HG03342 (cell line): ENCODE results near the gene PIEZO1.

ENCODE experiments used
- ATAC-seq: cut with Tn5 transposase; IDR thresholded peaks from one replicate; pipeline ENCODE4 v1.9.1; 2021; ENCODE audit warnings: mild to moderate bottlenecking, moderate library complexity; ENCODE audit not compliant: unreplicated experiment

The PIEZO1 gene

DNA sequence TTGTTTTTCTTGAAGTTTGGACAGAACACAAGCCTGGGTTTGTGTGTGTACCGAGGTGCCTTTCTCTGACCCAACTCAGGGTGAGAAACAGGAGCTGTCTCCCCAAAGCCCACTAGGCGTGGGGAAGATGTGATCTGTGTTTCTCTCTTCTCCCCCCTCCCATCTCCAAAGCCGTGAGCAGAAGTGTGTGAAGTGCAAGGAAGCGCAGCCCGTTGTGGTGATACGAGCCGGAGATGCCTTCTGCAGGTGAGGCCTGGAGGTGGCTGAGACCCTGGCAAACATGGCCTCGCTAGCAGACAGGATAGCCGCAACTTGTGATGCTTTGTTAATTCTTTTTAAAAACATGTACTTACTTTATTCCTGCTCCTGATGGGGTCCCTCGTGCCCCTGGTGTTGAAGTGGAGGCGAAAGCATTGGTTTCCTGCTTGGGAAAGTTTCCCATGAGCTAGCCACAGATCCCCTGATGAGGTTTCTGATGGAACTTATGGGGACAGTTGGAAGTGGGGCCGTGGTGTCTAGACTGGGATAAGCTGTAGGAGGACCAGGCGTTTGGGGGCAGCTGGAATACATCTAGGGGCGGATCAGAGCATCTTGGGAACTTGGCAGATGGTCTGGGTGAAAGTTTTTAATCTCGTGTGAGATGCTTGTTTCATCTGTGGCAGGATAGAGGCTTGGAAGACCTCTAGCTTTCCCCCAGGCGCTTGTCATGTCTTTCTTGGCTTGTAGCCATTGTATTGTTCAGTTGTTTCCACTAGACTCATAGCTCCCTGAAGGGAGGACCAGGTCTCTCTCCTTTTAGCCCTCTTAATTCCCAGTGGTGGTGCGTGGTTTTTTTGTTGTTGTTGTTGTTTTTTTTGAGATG lies 77.8 kb downstream of the PIEZO1 start:
- no peak for ATAC-seq

DNA sequence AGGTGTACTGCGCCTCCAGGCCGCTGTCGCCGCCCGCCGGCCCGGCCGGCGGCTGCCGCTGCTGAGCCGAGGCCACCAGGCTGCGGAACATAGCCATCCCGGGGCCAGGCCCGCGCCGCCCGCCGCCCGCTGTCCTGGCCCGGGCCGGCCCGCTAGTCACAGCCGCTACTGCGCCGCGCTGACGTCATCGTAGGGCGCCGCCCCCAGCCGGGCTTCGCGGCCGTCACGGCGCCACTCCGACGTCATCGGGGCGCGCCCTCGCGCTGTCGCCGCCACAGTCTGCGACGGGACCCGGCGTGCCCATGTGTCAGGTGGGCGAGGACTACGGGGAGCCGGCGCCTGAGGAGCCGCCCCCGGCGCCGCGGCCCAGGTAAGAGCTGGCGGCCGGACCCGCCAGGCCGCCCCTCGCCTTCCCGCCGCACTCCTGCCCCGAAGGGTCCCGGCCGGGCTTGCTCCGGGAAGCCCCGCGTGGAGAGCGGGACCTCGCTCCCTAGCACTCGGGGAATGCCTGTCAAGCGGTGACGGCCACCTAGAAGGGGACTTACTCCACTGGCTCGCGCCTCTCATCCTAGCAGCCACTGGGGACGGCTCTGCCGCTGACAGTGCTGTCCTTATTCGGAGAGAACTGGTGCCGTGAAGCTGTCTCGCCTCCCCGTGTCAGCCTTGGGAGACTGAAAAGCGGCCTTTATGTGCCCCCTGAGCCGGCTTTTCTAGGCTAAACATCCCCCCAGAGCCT lies 78.6 kb downstream of the PIEZO1 start, which contains the start of the genes CTU2 and RNF166:
CTU2 (plus strand) TSS at position 275 of the 736 bp plus-strand sequence; CDS start at position 303, 28 bp downstream.
RNF166 (minus strand) TSS at position 180 of the 736 bp plus-strand sequence; CDS start at position 97, 83 bp downstream.
- peak; percentile 54 for ATAC-seq

DNA sequence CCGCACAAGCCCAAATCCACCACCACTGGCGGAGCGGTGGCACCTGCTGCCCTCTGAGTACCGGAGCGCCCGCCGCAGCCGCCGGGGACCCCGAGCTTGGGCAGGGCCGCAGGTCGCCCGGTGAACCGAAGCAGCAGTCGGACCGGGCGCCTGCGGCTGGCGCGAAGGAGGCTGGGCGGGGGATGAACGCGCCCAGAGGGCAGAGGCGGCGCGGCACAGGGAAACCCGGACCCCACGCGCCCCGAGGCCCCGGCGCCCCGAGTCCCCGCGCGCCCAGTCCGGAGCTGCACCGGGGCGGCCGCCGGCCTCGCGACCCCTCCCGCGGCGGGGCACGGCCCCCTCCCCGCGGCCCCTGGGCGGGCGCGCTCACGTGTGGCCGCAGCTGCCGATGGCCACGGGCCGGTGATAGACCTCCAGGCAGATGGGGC lies 79.2 kb downstream of the PIEZO1 start:
- peak; percentile 19 for ATAC-seq

DNA sequence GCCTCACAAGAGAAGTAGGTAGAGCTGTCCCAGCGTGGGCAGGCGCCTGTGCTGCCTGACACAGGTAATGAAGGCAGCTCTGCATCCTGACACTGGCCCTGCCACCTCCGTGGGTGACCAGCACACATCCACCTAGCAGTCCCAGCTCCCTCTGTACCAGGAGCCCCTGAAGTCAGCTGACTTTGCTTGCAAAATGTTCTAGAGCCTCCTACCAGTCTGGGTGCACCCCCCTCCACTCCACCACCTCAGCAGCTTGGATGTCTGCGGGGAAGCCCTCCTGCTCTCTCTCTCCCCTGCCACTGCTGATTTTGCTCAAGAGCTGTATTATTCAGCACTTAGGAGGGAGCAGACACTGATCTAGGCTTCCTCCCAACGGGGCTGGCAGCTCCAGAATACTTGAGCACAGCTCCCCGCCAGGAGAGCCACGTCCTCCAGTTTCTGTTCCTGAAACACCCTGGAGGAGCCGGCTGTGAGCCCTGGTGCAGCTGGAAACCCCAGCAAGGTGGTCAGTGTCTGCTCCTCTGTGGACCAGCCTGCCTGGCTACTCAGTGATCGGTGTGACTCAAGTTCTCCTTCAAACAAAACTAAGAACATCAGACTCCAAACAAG lies 79.8 kb downstream of the PIEZO1 start:
- ATAC-seq = no peak

DNA sequence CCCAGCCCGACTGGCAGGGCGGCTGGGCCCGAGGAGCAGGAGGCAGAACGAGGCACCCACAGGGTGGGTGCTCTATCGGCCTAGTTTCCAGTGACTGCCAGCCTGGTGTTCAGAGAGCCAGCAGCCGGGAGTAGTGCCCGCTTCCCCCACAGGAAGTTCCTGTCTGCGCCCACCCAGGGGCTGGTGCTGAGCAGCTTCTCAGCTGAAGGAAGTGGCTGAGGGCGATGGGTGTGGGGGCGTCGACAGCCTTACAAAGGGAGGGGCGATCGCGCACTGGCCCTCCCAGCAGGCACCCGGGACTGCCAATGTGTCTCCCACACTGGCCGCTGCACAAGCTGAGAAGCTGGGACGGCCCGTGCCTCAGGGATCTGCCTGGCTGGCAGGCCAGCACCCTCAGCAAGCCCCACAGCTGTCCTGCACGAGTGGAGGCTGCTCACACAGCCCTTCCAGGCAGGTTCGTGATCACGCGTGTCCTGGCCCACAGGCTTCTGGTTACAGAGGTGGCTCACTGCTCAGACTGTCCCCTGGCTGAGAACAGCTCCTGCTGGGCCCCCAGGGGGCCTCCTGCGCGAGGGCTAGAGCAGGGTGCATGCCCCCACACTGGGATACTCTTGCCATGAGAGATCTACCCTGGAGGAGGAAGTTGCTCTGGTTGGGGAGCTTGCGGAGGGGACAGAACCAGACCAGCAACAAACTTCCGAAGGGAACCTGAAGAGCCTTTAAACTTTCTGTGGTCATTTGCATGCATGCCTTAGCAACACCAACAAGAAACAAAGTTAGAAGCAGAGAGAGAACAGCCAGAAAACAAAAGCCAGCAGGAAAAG lies 81.3 kb downstream of the PIEZO1 start:
- no peak for ATAC-seq

DNA sequence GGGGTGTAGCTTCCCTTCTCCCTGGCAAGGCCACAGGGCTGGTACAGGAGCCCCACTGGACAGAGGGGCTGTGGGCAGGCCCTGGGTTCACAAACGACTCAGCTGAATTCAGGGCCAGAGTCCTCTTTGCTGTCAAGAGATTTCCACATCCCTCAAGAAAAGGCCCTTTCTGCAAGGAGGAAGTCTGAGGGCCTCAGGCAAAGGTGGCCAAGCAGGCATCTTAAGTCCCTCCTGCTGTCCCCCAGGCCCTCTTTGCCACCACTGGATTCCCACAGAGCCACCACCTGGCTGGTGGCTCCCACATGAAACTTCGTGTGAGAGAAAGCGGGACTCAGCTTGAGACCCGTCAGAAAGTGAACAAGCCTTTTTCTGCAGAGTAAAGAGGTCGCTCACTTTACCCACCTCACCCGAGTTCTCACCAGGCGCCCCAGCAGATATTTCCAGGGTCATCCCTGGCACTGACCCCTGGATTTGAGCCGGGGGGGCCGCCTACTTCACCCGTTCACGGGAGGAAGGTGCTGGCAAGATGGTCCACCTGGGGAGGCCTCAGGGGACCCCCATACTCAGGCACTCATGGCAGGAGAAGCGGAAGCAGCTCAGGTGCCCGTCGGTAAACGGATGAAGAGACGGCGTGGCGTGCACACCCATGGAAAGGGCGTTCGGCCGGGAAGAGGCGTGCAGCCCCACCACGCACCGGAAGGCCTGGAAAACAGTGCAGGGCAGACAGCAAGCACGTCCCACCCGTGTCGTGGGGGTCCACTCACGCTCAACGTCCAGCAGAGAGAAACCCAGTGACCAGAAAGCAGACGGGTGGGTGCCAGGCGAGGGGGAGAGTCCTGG lies 82.4 kb downstream of the PIEZO1 start:
- ATAC-seq = no peak

DNA sequence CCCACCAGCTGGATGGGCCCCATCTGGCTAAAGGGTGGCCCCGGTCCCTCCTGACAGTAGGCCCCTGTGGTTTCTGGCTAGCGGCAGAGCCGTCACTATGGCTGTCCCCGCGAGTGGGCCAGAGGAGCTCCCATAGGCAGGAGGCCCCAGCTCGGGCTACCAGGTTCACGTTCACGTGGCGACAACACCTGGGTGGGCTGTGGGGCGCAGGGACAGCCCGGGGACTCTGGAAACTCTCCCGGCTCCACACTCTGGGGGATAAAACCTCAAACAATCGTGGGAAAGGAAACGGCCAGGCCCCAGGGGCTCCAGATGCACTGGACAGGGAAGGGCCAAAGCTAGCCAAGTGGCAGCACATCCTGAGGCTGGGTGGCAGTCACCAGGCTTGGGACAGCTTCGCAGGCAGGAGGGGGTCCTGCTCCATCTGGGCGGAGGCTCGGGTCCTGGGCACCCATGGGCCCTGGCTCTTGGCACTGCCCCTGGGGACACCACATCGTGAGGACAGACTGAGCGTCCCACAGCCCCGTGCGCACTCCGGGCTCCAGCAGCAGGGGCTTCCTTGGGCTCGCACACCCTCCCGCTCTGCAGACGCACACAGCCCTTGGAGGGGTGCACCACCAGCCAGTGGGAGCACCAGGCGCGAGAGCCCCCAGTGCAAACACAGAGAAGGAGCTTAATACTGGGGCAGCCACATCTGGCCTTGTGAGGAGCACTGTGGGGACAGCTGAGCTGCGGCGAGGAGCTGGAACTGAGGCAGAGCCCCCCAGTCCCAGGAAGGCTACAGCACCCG lies 83.2 kb downstream of the PIEZO1 start:
- no peak for ATAC-seq

DNA sequence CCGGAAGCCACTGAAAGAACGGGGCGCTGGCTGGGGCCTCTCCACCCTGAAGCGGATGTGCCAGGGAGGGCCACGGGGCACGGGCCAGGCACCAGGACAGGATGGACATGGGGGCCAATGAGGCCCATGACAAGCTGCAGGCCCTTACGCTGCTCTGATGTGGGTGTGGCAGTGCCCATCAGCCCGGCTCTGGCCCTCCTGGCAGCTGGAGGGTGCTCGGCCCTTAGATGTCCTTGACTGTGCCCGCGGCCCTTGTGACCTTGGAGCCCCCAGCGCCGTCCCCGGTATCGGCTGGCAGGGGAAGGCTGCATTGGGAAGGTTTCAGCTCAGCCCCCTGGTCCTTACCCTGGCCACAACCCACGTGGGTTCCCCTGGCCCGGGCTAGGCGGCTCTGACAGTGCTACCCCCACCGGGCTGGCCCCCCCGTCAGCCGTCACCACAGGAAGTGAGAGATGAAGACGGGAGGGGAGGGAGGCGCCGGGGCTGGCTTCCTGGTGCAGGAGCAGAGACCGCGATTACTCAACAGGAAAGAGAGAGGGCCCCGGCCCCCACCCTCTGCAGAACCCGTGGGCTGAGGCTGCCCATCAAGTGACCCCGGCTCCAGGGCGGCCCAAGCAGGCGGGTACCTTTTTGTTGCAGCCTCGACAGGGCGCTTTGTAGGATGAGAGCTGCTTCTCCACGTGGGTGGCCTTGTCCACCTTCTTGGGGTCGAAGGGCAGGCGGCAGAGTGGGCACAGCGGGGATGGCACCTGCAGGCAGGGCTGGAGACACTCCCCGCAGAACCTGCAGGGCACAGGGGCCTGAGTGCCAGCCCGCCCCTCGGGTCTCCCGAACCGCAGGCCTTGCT lies 84.2 kb downstream of the PIEZO1 start:
- ATAC-seq = peak; percentile 63

DNA sequence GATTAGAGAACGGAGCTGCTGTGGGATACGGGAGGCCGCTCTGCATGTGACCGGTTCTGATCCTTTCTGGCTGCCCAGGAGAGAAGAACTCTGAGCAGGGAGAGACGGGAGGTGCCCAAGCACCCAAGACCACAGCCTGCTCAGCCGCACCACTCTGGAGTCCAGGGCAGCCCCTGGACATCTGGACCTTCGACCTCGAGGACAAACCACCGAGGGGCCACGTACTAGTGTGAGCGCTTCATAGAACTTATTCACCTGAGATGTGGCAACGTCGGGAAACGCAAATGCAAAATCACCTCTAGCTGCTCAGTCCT lies 84.7 kb downstream of the PIEZO1 start:
- ATAC-seq = no peak

DNA sequence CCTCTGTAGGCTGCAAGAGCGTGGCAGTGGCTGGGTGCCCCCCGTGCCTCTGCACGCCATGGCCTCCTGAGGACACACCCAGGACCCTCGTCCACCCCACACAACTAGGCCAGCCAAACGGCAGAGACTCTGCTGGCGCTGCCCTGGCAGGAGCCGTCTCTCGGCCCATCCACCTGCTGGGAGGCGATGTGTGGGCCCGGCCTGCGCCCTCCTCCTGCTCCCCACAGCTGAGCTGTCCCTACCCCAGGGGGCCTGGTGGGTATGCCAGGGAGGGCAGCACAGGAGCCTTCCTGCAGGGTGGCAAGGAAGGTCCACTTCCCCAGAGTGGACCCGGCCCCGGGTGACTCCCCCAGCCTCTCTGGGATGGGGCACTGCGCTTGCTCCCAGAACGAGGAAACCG lies 85.8 kb downstream of the PIEZO1 start:
- ATAC-seq = no peak

DNA sequence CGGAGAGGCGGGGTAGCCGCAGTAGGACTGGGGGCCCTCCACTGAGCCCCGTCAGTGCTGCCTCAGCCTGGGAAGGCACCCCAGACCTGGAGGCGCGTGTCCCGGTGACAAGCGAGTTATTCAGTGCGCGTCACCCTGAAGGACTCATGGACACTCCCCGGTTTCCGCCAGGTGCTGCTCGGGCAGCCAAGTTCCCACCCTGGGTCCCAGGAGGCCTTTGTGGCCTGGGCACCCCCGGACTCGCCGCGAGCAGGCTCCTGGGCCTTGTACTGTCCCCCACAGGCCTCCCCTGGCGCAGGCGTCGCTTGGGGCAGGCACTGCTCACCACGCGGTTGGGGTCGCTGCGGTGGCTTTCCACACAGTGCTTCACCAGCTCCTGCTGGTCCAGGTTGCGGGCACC lies 86.4 kb downstream of the PIEZO1 start:
- no peak for ATAC-seq

DNA sequence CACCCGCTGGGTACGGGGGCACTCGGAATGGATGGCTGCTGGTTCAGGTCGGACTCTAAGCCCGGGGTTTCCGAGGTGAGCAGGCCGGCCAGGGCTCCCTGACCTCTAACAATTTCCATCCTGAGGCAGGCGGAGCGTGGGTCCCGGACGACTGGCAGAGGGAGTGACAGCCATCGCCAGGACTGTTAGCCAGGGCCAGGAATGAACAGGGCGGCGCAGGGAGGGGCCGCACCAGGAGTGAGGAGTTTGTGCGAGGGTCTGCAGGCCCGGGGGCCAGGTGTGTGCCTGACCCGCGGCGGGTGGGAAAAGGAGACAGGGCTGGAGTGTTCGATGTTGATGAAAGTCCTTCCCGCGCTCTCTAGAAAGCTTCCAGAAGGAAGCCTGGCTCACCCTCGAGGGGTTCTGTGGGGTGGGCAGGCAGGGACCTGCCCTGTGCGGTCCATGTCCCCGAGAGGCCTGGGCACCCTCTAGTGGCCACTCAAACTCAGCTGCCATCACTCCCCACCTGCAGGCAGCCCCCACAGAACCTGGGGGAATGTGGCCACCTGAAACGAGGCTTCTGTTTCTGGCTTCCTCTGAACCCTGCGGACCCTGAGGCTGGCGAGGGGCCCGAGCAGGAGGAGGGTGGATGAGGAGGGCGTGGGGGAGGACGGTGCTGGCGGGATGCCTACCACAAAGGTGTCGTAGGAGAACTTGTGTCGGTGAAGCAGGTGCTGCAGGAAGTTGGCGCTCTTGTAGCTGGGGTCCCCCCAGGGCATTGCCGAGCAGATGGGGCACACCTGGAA lies 87.0 kb downstream of the PIEZO1 start:
- ATAC-seq = no peak

DNA sequence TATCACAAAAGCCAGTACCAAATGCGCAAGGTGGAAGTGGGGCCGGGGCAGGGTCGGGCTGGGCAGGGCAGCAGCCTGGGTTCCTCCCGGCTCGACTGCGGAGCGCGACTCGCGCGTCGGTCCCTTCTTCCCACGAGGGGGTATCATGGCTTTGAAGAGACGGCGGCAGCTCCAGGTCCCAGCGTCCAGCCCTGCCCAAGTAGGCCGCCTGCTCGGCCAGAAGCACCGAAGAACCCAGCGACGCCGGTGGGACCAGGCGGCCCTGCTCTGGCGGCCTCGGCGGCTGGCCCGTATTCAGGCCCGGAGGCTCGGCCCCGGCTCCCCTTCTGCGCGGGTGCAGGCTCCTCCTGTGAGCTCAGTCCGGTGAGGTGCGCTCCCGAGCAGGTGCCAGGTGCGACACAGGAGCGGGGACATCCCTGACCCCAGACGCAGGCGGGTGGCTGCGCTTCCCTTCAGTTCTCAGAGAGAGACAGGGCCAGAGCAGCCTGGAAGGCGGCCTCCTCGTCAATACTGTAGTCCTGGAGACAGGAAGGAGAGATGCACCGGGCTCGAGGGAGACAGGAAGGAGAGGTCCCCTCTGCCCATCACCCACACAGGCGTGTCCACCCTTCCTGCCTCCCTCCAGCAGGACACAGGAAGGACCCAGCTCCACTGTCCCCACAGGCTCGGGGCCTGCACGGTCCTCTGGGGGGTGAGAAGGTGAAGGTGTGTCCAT lies 87.7 kb downstream of the PIEZO1 start:
- ATAC-seq = no peak

DNA sequence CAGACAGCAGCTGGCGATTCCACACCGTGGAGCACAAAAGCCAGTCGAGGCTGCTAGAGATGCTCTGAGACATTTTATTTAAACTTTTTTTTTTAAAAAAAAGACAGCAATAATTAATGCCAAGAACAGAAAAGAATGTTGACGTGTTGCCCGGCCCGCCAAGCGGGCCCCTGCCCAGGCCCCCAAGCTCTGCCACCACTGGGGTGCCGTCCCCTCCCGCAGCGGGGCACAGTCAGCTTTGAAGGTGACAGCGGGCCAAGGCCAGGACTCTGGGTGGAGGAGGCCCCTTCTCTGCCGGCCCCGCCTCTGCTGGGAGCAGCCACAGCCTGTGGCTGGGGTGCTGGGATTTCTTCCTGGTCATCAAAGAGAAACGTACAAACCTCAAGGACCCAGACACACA lies 88.6 kb downstream of the PIEZO1 start:
- no peak for ATAC-seq

DNA sequence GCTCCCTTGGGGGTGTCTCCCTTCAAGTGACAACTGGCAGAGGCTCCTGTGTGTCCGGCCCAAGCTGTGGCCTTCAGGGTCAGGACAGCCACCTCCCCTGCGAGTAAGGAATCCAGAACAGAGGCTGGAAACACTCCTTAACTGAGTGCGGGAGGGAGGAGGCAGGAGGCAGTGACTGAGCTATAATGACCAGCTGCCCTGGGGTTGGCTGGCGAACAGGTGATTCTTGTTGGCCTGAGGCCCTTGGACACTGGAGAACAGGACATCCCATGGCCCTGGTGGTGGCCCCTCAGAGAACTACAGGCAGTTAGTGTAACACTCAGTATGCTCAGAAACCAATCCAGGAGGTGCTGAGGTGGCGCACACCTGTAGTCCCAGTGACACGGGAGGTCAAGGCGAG lies 89.3 kb downstream of the PIEZO1 start:
- ATAC-seq = no peak

DNA sequence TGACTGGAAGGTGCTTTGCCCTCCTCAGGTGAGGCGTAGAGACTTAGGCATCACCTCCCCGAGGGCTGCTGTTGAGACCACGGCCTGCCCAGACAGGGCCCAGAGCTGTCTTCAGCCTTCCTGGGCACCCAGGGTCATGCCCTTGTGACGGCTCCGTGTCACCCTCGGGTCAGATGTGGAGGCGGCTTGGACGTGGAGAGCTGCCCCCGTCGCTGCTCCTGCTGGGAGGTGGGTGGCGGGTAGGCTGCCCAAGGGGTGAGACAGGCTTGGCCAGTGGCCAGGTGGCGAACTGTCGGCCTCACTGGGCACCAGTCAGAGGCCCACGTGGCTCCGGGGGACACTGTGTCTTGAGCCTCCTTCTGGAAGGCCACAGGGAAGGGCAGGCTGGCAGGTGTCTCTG lies 89.8 kb downstream of the PIEZO1 start:
- no peak for ATAC-seq
